Naive B cell (primary cell): ENCODE results near the gene NEDD4. TPM values are rescaled to one million over a fixed set of nuclear protein-coding genes. Genes with fewer than 3 reads are reported as not detected.
"Not testable (repeated sequence)": the region's sequence is repeated elsewhere in the genome, so short reads cannot be mapped to it uniquely, and the experiment has no call there.

Source experiments
- ATAC-seq, 2 donors: fragments of 150-1000 bp; cut with Tn5 transposase; 2 replicates each; pipeline ENCODE4 v1.10.0; 2021; ENCODE audit warnings: low read depth in 2 of 2, mild to moderate bottlenecking in 2 of 2, moderate library complexity in 2 of 2
- DNase-seq: peaks from one replicate; pipeline ENCODE4 v3.0.0; 2022
- H3K27ac Mint-ChIP-seq, 6 donors: one replicate each; pipeline ENCODE4 v1.8.0; 2020 to 2022; ENCODE audit warnings: mild to moderate bottlenecking in 6 of 6, mixed read lengths in 6 of 6, moderate library complexity in 5 of 6, inconsistent platforms in 2 of 6
- H3K27me3 Mint-ChIP-seq, 3 donors: one replicate each; pipeline ENCODE4 v1.8.0; 2021 to 2022; ENCODE audit warnings: mixed read lengths in 3 of 3, mild to moderate bottlenecking in 1 of 3
- H3K36me3 Mint-ChIP-seq, 2 donors: one replicate each; pipeline ENCODE4 v1.8.0; 2020 to 2022; ENCODE audit warnings: mixed read lengths in 2 of 2, inconsistent platforms in 1 of 2, mild to moderate bottlenecking in 1 of 2
- H3K4me1 Mint-ChIP-seq, 3 donors: one replicate each; pipeline ENCODE4 v1.8.0; 2020 to 2022; ENCODE audit warnings: mixed read lengths in 3 of 3, inconsistent platforms in 1 of 3, mild to moderate bottlenecking in 1 of 3, moderate library complexity in 1 of 3
- H3K4me3 Mint-ChIP-seq, 8 donors: one replicate each; pipeline ENCODE4 v1.8.0; 2020 to 2022; ENCODE audit warnings: mild to moderate bottlenecking in 8 of 8, mixed read lengths in 8 of 8, moderate library complexity in 8 of 8, inconsistent platforms in 2 of 8
- H3K9me3 Mint-ChIP-seq, 7 donors: one replicate each; pipeline ENCODE4 v1.8.0; 2020 to 2022; ENCODE audit warnings: mixed read lengths in 7 of 7, mild to moderate bottlenecking in 5 of 7, inconsistent platforms in 2 of 7, moderate library complexity in 1 of 7
- polyA plus RNA-seq, 6 donors: library from polyadenylated mRNA; unstranded; fragments of 300-500 nt; fragmentation: Illumina TruSeq; gene quantifications; one replicate each; pipeline ENCODE4 v1.2.3, GENCODE V29; 2021; ENCODE audit warnings: low read depth in 6 of 6

Gene NEDD4
- polyA plus RNA-seq, 6 donors from 2014 or later: 0.18 to 0.68 (median 0.25) TPM; not detected in 1

- no peak for ATAC-seq
- Mint-ChIP-seq H3K27me3 (no peaks in the 10 kb centered on the region), H3K4me3 (no peak overlapping the region), H3K4me1 (no peaks in the 10 kb centered on the region), H3K9me3 (no peaks in the 10 kb centered on the region), H3K27ac (no peak overlapping the region), H3K36me3 (no peaks in the 10 kb centered on the region)
- no peak for DNase-seq
Measured at GRCh38 chr15:55853134-55853533, 140.3 kb downstream of the NEDD4 start.

DNA sequence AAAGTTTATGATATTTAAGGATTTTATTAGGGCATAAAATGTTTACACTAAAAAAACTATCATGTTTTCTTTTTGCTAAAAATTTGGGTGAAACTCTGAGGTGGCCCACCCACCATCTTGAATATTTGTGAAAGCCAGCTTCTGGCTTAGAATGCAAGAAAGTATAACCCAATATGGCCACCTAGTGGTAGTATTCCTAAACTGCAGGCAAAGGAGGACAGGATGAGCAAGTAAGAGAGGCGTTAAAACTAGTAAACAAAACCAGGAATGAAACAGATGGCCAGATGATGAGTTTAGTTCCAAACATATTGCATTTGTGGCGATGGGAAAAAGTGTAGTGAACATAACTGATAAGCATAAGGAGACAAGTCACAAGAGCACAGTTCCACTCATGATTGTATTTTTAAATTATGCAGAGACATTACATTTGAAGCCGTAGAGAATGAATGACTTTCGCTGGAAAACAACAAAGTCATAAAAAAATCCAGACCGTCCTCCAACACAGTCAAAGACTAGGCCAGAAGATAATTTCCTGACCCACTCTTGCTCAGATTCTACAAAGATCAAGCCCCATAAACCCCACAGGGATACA lies 147.2 kb downstream of the NEDD4 start:
- Mint-ChIP-seq H3K27ac (no peak overlapping the region), H3K36me3 (peaks cover 5 to 8% of the 10 kb centered on the region in 2 donors), H3K9me3 (peaks cover 3 to 10% (median 7%) of the 10 kb centered on the region in 7 donors), H3K4me3 (no peak overlapping the region), H3K27me3 (no peaks in the 10 kb centered on the region), H3K4me1 (no peaks in the 10 kb centered on the region)
- DNase-seq (peak; percentile 26), ATAC-seq (no peak)

DNA sequence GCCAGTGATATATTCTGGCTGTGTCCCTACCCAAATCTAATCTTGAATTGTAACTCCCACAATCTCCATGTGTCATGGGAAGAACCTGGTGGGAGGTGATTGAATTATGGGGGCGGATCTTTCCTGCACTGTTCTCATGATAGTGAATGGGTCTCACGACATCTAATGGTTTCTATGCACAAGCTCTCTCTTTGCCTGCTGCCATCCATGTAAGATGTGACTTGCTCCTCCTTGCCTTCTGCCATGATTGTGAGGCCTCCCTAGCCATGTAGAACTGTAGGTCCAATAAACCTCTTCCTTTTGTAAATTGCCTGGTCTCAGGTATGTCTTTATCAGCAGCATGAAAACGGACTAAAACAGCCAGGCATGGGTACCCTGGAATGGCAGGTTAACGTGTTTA lies 150.5 kb downstream of the NEDD4 start:
- H3K27me3 Mint-ChIP-seq, H3K9me3 Mint-ChIP-seq, H3K36me3 Mint-ChIP-seq, H3K4me1 Mint-ChIP-seq, DNase-seq, H3K27ac Mint-ChIP-seq, H3K4me3 Mint-ChIP-seq, ATAC-seq: not testable (repeated sequence)

- H3K4me1 Mint-ChIP-seq: no peaks in the 10 kb centered on the region
- DNase-seq: no peak
- no peaks in the 10 kb centered on the region for H3K9me3 Mint-ChIP-seq
- ATAC-seq: no peak
- H3K27ac Mint-ChIP-seq: no peak overlapping the region
- H3K27me3 Mint-ChIP-seq: no peaks in the 10 kb centered on the region
- H3K4me3 Mint-ChIP-seq: no peak overlapping the region
- H3K36me3 Mint-ChIP-seq: no peaks in the 10 kb centered on the region
Measured at GRCh38 chr15:55835866-55836265, 157.5 kb downstream of the NEDD4 start.

DNA sequence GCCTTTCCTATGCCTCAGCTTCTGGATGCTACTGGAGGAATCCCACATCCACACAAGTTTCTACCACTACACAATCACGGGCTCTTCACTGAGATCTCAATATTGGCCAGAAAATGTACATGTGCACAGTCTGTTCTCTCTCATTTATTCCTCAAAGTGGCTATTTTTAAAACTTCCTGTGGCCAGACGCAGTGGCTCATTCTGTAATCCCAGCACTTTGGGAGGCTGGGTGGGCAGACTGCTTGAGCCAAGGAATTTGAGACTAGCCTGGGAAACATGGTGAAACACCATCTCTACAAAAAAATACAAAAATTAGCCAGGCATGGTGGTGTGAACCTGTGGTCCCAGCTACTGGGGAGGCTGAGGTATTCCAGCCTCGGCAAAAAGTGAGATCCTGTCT lies 159.1 kb downstream of the NEDD4 start:
- Mint-ChIP-seq H3K27ac (no peak overlapping the region), H3K36me3 (no peaks in the 10 kb centered on the region), H3K27me3 (no peaks in the 10 kb centered on the region), H3K4me3 (no peak overlapping the region), H3K9me3 (no peaks in the 10 kb centered on the region), H3K4me1 (no peaks in the 10 kb centered on the region)
- DNase-seq: no peak
- no peak for ATAC-seq

GRCh38 chr15:55829826-55830225 lies 163.6 kb downstream of the NEDD4 start:
- DNase-seq: no peak
- H3K27me3 Mint-ChIP-seq: no peaks in the 10 kb centered on the region
- H3K9me3 Mint-ChIP-seq: no peaks in the 10 kb centered on the region
- H3K4me1 Mint-ChIP-seq: no peaks in the 10 kb centered on the region
- H3K36me3 Mint-ChIP-seq: no peaks in the 10 kb centered on the region
- ATAC-seq: no peak
- H3K4me3 Mint-ChIP-seq: no peak overlapping the region
- H3K27ac Mint-ChIP-seq: peak overlapping the region in 1 of 6 donors; percentile 28

- no peak overlapping the region for H3K27ac Mint-ChIP-seq
- no peak for ATAC-seq
- no peak for DNase-seq
- no peaks in the 10 kb centered on the region for H3K4me1 Mint-ChIP-seq
- H3K9me3 Mint-ChIP-seq: no peaks in the 10 kb centered on the region
- H3K27me3 Mint-ChIP-seq: no peaks in the 10 kb centered on the region
- no peak overlapping the region for H3K4me3 Mint-ChIP-seq
- no peaks in the 10 kb centered on the region for H3K36me3 Mint-ChIP-seq
Measured at GRCh38 chr15:55827955-55828354, 165.5 kb downstream of the NEDD4 start.

DNA sequence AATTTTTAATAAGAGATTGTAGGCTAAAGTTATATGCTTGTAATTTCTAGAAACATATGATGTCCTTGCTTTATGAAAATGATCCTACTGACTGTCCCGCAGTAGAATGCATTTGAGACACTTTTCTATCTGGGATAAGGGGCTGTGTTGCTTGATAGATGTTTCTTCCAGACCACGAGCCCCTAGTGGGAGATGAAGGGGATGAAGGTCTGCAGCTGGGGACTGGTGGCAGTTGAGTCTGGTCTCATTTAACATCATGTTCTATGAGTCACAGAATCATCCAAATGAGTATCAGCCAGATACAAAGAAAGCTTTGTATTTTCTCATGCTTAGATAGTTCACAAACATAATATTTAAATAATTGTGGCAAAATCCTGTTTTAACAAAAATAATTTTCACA lies 166.2 kb downstream of the NEDD4 start:
- DNase-seq (no peak), ATAC-seq (no peak)
- H3K36me3 Mint-ChIP-seq: no peaks in the 10 kb centered on the region
- no peak overlapping the region for H3K27ac Mint-ChIP-seq
- H3K27me3 Mint-ChIP-seq: no peaks in the 10 kb centered on the region
- H3K9me3 Mint-ChIP-seq: no peaks in the 10 kb centered on the region
- no peak overlapping the region for H3K4me3 Mint-ChIP-seq
- H3K4me1 Mint-ChIP-seq: no peaks in the 10 kb centered on the region

DNA sequence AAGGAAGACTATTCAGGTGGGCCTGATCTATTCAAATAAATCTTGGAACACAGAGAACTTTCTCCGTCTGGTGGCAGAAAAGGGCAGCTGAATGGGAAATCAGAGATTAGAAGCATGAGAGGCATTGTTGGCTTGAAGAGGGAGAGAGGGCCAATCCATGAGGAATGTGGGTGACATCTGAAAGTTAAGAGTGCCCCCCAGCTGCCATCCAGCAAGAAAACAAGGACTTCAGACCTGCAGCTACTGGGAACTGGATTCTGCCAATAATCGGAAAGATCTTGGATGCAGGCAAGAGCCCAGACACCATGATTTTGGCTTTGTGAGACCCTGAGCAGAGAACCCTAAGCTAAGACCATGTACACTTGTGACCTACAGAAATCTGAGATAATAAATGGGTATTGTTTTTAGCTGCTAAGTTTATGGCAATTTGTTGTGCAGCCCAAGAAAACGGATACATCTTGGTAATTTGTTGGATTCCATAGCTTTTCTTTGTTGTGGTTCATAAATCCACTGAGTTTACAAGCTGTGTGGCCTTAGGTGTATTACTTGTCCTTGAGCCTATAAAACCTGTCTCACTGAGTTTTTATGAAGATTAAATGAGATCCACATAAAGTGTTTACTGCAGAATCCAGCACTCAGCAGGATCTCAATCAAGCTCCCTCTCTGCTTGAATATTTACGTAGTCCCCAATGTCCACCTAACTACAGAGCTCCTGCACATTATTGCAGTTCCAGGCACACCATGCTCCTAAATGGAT lies 168.4 kb downstream of the NEDD4 start:
- Mint-ChIP-seq H3K27me3 (no peaks in the 10 kb centered on the region), H3K4me3 (no peak overlapping the region), H3K9me3 (peaks cover 0 to 5% (median 0%) of the 10 kb centered on the region in 7 donors), H3K36me3 (no peaks in the 10 kb centered on the region), H3K4me1 (no peaks in the 10 kb centered on the region), H3K27ac (no peak overlapping the region)
- DNase-seq (no peak), ATAC-seq (no peak)

DNA sequence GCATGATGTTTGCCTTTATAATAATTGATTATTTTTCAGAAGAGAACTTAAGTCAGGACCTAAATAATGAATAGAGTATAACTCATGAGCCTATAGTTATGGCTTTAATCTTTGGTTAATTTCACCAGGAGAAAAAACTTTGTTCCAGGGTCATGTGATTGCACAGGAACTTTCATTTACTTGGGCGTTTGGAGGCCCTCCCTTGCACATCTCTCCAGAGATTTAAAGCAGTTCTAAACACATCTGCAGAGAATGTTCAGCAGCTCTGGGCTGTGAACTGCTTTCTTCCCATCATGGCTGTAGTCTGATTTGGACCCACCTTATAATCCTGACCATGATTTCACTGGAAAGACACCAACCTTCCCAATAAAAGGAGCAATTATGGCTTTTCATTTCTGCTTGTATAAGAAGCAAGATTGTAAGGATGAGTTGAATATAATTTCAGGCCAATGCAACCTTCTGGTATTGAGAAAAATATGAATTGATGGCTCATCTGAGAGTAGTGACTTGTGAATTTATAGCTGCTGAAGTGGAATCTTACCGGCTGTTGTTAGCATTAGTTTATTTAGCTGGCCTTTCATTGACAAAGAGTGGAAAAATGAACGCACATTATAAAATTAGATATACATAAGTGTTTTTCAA lies 169.6 kb downstream of the NEDD4 start:
- DNase-seq (no peak), ATAC-seq (no peak)
- Mint-ChIP-seq H3K4me1 (no peaks in the 10 kb centered on the region), H3K9me3 (peaks cover 0 to 5% (median 0%) of the 10 kb centered on the region in 7 donors), H3K36me3 (no peaks in the 10 kb centered on the region), H3K4me3 (no peak overlapping the region), H3K27me3 (no peaks in the 10 kb centered on the region), H3K27ac (no peak overlapping the region)

- Mint-ChIP-seq H3K27me3 (no peaks in the 10 kb centered on the region), H3K27ac (no peak overlapping the region)
- no peak for ATAC-seq
Measured at GRCh38 chr15:55823191-55823670, 170.2 kb downstream of the NEDD4 start.

DNA sequence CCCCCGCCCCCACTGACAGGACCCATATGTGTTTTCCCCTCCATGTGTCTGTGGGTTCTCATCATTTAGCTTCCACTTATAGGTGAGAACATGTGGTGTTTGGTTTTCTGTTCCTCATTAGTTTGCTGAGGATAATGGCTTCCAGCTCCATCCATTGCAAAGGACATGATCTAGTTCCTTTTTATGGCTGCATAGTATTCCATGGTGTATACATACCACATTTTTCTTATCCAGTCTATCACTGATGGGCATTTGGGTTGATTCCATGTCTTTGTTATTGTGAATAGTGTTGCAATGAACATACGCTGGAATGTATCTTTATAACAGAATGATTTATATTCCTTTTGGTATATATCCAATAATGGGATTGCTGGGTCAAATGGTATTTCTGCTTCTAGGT lies 171.7 kb downstream of the NEDD4 start:
- H3K27ac Mint-ChIP-seq, H3K27me3 Mint-ChIP-seq, DNase-seq, H3K4me1 Mint-ChIP-seq, H3K36me3 Mint-ChIP-seq, H3K9me3 Mint-ChIP-seq, ATAC-seq: not testable (repeated sequence)
- H3K4me3 Mint-ChIP-seq: peak overlapping the region in 1 of 8 donors; percentile 53

More at GRCh38 chr15:55823191-55823670, 170.2 kb downstream of the NEDD4 start:
- no peaks in the 10 kb centered on the region for H3K36me3 Mint-ChIP-seq
- DNase-seq: no peak
- no peaks in the 10 kb centered on the region for H3K4me1 Mint-ChIP-seq
- peaks cover 0 to 5% (median 0%) of the 10 kb centered on the region in 7 donors for H3K9me3 Mint-ChIP-seq
- H3K4me3 Mint-ChIP-seq: no peak overlapping the region

GRCh38 chr15:55820043-55820442 lies 173.4 kb downstream of the NEDD4 start:
- no peaks in the 10 kb centered on the region for H3K4me1 Mint-ChIP-seq
- peaks cover 0 to 5% (median 0%) of the 10 kb centered on the region in 7 donors for H3K9me3 Mint-ChIP-seq
- no peak overlapping the region for H3K4me3 Mint-ChIP-seq
- no peak for DNase-seq
- H3K27ac Mint-ChIP-seq: no peak overlapping the region
- H3K27me3 Mint-ChIP-seq: no peaks in the 10 kb centered on the region
- H3K36me3 Mint-ChIP-seq: no peaks in the 10 kb centered on the region
- ATAC-seq: no peak
